T-helper 17 cell (primary cell): ENCODE data around the gene USH2A. TPM values are rescaled to one million over a fixed set of nuclear protein-coding genes. Genes with fewer than 3 reads are reported as not detected.
"Not testable (repeated sequence)": the region's sequence is repeated elsewhere in the genome, so short reads cannot be mapped to it uniquely, and the experiment has no call there.

Experiments used
- ATAC-seq: fragments of 150-1000 bp; cut with Tn5 transposase; 2 replicates; pipeline ENCODE4 v1.10.0; 2021; ENCODE audit warnings: mild to moderate bottlenecking, moderate library complexity
- DNase-seq, 3 donors: peaks; one replicate each; pipeline versions ENCODE4 v3.0.0 to v3.0.0-alpha.2; 2020 to 2021
- H3K9me3 ChIP-seq: one replicate; pipeline ENCODE4 v1.7.0; 2013; ENCODE audit warnings: low read length, mild to moderate bottlenecking; ENCODE audit not compliant: control insufficient read depth, poor library complexity, severe bottlenecking
- H3K27ac Mint-ChIP-seq: one replicate; pipeline ENCODE4 v1.8.0; 2022; ENCODE audit warnings: mild to moderate bottlenecking, moderate library complexity, mixed read lengths
- H3K27me3 Mint-ChIP-seq: one replicate; pipeline ENCODE4 v1.8.0; 2022; ENCODE audit warnings: mixed read lengths
- H3K36me3 Mint-ChIP-seq: one replicate; pipeline ENCODE4 v1.8.0; 2022; ENCODE audit warnings: low read depth, mixed read lengths
- H3K4me1 Mint-ChIP-seq: one replicate; pipeline ENCODE4 v1.8.0; 2022; ENCODE audit warnings: mild to moderate bottlenecking, mixed read lengths
- H3K4me3 Mint-ChIP-seq: one replicate; pipeline ENCODE4 v1.8.0; 2022; ENCODE audit warnings: mild to moderate bottlenecking, moderate library complexity, mixed read lengths
- total RNA-seq, 4 donors: library from RNA in 2 of 4; stranded (reverse) in 2 of 4; gene quantifications; one replicate each; pipeline ENCODE4 v1.2.3 and lab custom pipeline; 2022 to 2026

The USH2A gene
- total RNA-seq, 2 donors from 2014 or later: not detected

GRCh38 chr1:216168546-216168945 is 254.7 kb downstream of the USH2A start:
- DNase-seq: no peak
- H3K9me3 ChIP-seq: no peaks in the 10 kb centered on the region
- no peak for ATAC-seq
- Mint-ChIP-seq H3K4me1 (no peaks in the 10 kb centered on the region), H3K27me3 (no peaks in the 10 kb centered on the region), H3K36me3 (no peaks in the 10 kb centered on the region), H3K4me3 (no peak overlapping the region), H3K27ac (no peak overlapping the region)

GRCh38 chr1:216154063-216154462 is 269.2 kb downstream of the USH2A start:
- no peak for ATAC-seq
- H3K4me3 Mint-ChIP-seq: no peak overlapping the region

GRCh38 chr1:216153130-216153529 is 270.1 kb downstream of the USH2A start:
- H3K27ac Mint-ChIP-seq: no peak overlapping the region
- DNase-seq (no peak), ATAC-seq (no peak)
- H3K36me3 Mint-ChIP-seq: no peaks in the 10 kb centered on the region
- H3K4me3 Mint-ChIP-seq: no peak overlapping the region
- no peaks in the 10 kb centered on the region for H3K27me3 Mint-ChIP-seq
- H3K9me3 ChIP-seq: no peaks in the 10 kb centered on the region
- H3K4me1 Mint-ChIP-seq: no peaks in the 10 kb centered on the region

More at GRCh38 chr1:216154063-216154462, 269.2 kb downstream of the USH2A start:
- Mint-ChIP-seq H3K27ac (no peak overlapping the region), H3K27me3 (no peaks in the 10 kb centered on the region), H3K4me1 (no peaks in the 10 kb centered on the region), H3K36me3 (no peaks in the 10 kb centered on the region)
- H3K9me3 ChIP-seq: no peaks in the 10 kb centered on the region
- no peak for DNase-seq

DNA sequence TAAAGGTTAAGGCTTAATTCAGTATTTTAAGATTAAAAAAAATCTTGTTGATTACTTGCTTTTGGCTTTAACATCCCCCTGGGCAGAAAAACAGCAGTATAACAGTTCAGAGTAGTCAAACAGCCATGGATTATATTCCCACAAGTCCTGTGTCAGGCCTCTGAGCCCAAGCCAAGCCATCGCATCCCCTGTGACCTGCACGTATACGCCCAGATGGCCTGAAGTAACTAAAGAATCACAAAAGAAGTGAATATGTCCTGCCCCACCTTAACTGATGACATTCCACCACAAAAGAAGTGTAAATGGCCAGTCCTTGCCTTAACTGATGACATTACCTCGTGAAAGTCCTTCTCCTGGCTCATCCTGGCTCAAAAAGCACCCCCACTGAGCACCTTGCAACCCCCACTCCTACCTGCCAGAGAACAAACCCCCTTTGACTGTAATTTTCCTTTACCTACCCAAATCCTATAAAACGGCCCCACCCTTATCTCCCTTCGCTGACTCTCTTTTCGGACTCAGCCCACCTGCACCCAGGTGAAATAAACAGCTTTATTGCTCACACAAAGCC is 277.7 kb downstream of the USH2A start:
- not testable (repeated sequence) for H3K4me3 Mint-ChIP-seq, H3K36me3 Mint-ChIP-seq, H3K27ac Mint-ChIP-seq, H3K9me3 ChIP-seq, H3K27me3 Mint-ChIP-seq, H3K4me1 Mint-ChIP-seq, DNase-seq, ATAC-seq

GRCh38 chr1:216144661-216145450 is 278.4 kb downstream of the USH2A start:
- H3K4me3 Mint-ChIP-seq: no peak overlapping the region
- DNase-seq (no peak), ATAC-seq (no peak)
- no peaks in the 10 kb centered on the region for H3K4me1 Mint-ChIP-seq
- H3K27ac Mint-ChIP-seq: no peak overlapping the region
- H3K36me3 Mint-ChIP-seq: no peaks in the 10 kb centered on the region
- no peaks in the 10 kb centered on the region for H3K9me3 ChIP-seq
- H3K27me3 Mint-ChIP-seq: no peaks in the 10 kb centered on the region

- H3K9me3 ChIP-seq: no peaks in the 10 kb centered on the region
- no peaks in the 10 kb centered on the region for H3K36me3 Mint-ChIP-seq
- no peaks in the 10 kb centered on the region for H3K27me3 Mint-ChIP-seq
- DNase-seq (no peak), ATAC-seq (no peak)
- H3K27ac Mint-ChIP-seq: no peak overlapping the region
- H3K4me3 Mint-ChIP-seq: no peak overlapping the region
- H3K4me1 Mint-ChIP-seq: no peaks in the 10 kb centered on the region
Observed at GRCh38 chr1:216142921-216143320, 280.3 kb downstream of the USH2A start.

GRCh38 chr1:216140730-216141524 is 282.3 kb downstream of the USH2A start:
- no peak for DNase-seq
- ATAC-seq: no peak
- no peak overlapping the region for H3K4me3 Mint-ChIP-seq
- H3K36me3 Mint-ChIP-seq: no peaks in the 10 kb centered on the region
- no peak overlapping the region for H3K27ac Mint-ChIP-seq
- no peaks in the 10 kb centered on the region for H3K4me1 Mint-ChIP-seq
- no peaks in the 10 kb centered on the region for H3K9me3 ChIP-seq
- H3K27me3 Mint-ChIP-seq: no peaks in the 10 kb centered on the region

DNA sequence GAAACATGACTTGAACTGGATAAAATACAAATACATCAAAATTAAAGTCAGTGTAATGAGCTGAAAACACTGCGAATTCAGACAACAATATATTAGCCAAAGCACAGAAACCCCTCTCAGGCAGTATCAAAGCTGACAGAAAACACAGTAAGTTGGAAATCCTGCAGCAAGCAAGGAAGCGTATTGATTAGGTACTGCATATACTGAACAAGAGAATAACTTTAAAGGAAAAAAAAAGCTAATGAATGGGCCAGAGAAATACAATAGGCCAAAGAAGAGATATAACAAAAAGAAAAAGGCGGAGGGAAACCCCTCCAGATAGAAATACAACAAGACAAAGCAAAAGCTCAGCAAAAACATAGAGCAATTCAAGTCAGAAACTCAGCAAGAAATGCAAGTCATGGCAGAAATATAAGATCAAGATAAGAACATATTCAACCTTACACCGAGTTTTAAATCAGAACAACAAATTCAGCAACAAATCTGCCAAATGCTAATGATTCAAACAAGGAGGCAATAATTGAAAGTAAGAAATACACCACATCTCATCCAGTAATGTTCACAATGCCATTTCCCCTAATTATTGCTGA is 299.0 kb downstream of the USH2A start:
- H3K36me3 Mint-ChIP-seq: no peaks in the 10 kb centered on the region
- H3K4me1 Mint-ChIP-seq: no peaks in the 10 kb centered on the region
- ATAC-seq (no peak), DNase-seq (no peak)
- no peaks in the 10 kb centered on the region for H3K27me3 Mint-ChIP-seq
- no peak overlapping the region for H3K27ac Mint-ChIP-seq
- H3K9me3 ChIP-seq: no peaks in the 10 kb centered on the region
- no peak overlapping the region for H3K4me3 Mint-ChIP-seq

DNA sequence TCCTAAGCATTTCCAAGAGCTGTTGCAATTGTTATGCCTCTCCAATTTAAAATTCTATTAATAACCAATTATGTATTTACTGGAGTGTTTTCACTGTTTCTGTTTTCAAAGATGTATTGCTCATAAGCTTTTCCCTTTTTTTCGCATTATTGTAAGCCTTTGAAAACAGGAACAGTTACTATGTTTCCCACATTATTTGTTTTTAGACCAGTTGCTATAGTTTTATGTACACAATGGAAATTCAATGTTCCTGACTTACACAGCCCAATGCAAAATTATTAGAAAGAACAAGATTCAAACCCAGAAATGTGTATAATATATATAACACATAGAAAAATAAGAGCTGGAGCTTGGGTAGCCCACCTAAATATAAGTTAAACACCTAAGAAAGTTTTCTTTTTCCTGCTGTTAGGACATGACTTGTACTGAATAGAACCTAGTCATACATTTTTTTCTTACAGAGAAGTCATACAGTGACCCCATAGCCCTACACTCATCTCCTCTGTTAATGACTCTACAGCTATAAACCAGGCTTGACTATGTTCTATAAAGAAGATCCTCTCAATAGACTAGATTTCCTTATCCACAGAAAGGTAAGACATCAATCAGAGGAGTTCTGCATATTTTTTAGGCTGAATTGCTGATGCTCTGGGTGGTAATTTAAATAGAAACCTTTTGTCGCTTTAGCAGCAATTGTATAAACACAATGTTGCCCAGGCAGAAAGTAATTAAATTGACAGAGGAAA is 299.6 kb downstream of the USH2A start:
- no peaks in the 10 kb centered on the region for H3K4me1 Mint-ChIP-seq
- DNase-seq (no peak), ATAC-seq (no peak)
- no peak overlapping the region for H3K4me3 Mint-ChIP-seq
- H3K9me3 ChIP-seq: no peaks in the 10 kb centered on the region
- H3K27ac Mint-ChIP-seq: no peak overlapping the region
- no peaks in the 10 kb centered on the region for H3K36me3 Mint-ChIP-seq
- H3K27me3 Mint-ChIP-seq: no peaks in the 10 kb centered on the region

DNA sequence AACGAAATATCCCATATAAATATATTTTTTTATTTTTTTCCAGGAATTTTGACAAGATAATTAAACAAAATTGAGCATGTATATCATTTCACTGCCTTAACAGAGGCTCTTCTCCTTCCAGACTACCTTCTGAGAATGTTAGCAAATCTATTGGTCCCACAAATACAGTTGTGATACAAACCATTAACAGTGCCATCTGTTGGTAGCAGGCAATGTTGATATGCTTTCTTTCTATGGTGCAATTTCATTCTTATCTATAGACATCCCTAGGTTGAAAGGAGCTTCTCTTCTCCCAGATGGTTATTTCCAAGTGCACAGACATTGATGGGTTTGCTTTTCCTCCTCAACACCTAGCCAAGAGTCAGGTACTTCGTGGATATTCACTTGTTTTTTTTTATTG is 303.6 kb downstream of the USH2A start:
- Mint-ChIP-seq H3K4me3 (no peak overlapping the region), H3K36me3 (no peaks in the 10 kb centered on the region), H3K27me3 (no peaks in the 10 kb centered on the region)

DNA sequence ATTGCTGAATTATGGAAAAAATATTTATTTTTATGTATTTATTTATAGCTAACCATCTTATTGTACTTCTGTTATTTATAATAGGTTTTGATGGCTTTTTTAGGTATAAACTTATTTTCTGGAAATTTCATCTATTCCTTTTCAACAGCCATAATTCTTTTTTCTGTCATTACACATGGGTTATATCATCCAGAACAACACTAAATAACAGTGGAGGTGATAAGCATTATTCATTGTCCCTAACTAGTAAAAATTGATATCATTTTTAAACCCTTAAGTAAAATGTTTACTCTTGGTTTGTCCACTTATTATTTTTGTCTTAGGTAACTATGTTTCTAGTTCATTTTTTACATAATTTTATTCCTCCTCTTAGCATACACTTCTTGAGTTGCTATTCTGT is 309.1 kb downstream of the USH2A start:
- no peaks in the 10 kb centered on the region for H3K9me3 ChIP-seq

More for the DNA sequence above, 303.6 kb downstream of the USH2A start:
- DNase-seq: no peak
- Mint-ChIP-seq H3K27ac (no peak overlapping the region), H3K4me1 (no peaks in the 10 kb centered on the region)
- ATAC-seq: no peak
- H3K9me3 ChIP-seq: no peaks in the 10 kb centered on the region

DNA sequence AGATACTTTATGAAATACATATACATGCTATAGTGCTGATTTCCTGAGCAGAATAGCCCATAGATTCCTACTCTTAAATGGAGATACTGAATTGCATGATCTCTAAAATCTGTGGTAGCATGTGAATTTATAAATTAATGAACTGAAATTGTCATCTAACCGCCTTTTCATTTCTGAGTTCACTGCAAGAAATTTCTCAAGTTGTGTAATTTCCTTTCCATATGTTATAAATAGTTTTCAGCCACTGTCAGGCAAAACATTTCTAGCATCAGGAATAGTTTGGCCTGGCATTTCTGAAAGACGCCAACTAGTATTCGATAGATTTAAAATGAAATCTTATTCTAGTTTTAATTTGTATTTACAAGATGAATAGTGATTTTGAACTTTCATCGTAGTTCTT is 310.1 kb downstream of the USH2A start:
- Mint-ChIP-seq H3K27ac (no peak overlapping the region), H3K36me3 (no peaks in the 10 kb centered on the region), H3K4me3 (no peak overlapping the region), H3K4me1 (no peaks in the 10 kb centered on the region), H3K27me3 (no peaks in the 10 kb centered on the region)
- DNase-seq (no peak), ATAC-seq (no peak)
- H3K9me3 ChIP-seq: no peaks in the 10 kb centered on the region

More for the DNA sequence above, 309.1 kb downstream of the USH2A start:
- H3K4me1 Mint-ChIP-seq: no peaks in the 10 kb centered on the region
- no peak for DNase-seq
- H3K36me3 Mint-ChIP-seq: no peaks in the 10 kb centered on the region
- H3K4me3 Mint-ChIP-seq: no peak overlapping the region
- ATAC-seq: no peak
- no peaks in the 10 kb centered on the region for H3K27me3 Mint-ChIP-seq
- no peak overlapping the region for H3K27ac Mint-ChIP-seq

DNA sequence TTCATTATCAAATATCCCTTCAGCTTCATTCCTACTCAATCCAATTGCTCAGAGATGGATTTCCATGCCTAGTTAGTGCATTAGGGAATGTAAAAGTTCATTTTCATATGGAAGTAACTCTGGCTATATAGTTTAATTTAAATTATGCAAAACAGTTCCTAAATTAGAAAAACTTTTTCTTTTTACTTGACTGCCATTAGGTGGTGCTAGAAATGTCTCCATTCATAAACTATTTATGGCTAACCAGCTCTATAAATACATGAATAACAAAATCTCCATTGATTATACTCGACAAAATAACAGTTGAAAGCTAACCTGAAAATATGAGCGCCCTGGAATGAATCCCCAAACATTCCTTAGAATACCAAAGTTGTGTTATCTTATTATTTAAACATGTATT is 311.4 kb downstream of the USH2A start:
- no peaks in the 10 kb centered on the region for H3K4me1 Mint-ChIP-seq
- H3K27ac Mint-ChIP-seq: no peak overlapping the region
- H3K27me3 Mint-ChIP-seq: no peaks in the 10 kb centered on the region

More for the DNA sequence above, 311.4 kb downstream of the USH2A start:
- H3K36me3 Mint-ChIP-seq: no peaks in the 10 kb centered on the region
- H3K4me3 Mint-ChIP-seq: no peak overlapping the region
- DNase-seq (no peak), ATAC-seq (no peak)
- H3K9me3 ChIP-seq: no peaks in the 10 kb centered on the region
